Activated naive CD4-positive, alpha-beta T cell treated with anti-CD3 and anti-CD28 coated beads, Interleukin-2, amount 50 U/mL, for 72 hours (primary cell): Measurements from ENCODE around the gene SAA1. TPM values are rescaled to one million over a fixed set of nuclear protein-coding genes. Genes with fewer than 3 reads are reported as not detected.

Experiments
- ATAC-seq, 2 donors: fragments of 150-1000 bp; cut with Tn5 transposase; 2 replicates each; pipeline ENCODE4 v1.10.0; 2021; ENCODE audit warnings: mild to moderate bottlenecking in 2 of 2, moderate library complexity in 2 of 2
- DNase-seq, 2 donors: peaks; one replicate each; pipeline ENCODE4 v3.0.0; 2021 to 2022; ENCODE audit warnings: low spot score in 2 of 2
- H3K27ac Mint-ChIP-seq, 2 donors: one replicate each; pipeline ENCODE4 v1.8.0; 2022; ENCODE audit warnings: mild to moderate bottlenecking in 2 of 2, mixed read lengths in 2 of 2
- H3K36me3 Mint-ChIP-seq, 2 donors: one replicate each; pipeline ENCODE4 v1.8.0; 2022; ENCODE audit warnings: mixed read lengths in 2 of 2
- H3K9me3 Mint-ChIP-seq, 2 donors: one replicate each; pipeline ENCODE4 v1.8.0; 2022; ENCODE audit warnings: mixed read lengths in 2 of 2
- total RNA-seq, 2 donors: library from RNA; stranded (reverse); gene quantifications; one replicate each; pipeline ENCODE4 v1.2.3, GENCODE V29; 2022

SAA1 gene
- total RNA-seq, 2 donors from 2014 or later = not detected

DNA sequence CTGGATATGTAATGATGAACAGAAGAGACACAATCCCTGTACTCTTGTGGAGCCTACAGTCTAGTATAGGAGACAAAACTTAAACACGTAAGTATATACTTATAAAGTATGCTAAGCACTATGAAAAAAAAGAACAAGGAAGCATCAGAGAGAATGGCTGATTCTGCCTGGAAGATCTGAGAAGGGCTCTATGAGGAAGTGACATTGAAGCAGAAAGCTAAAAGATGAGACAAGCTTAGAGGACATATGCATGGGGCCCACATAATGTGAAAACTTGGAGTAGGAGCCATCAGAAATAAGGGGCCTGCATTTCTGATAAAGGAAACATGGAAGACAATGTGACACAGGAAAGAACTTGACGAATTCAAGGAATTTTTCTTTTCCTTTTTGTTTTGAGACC, 16.6 kb downstream of the SAA1 start:
- H3K36me3 Mint-ChIP-seq = peaks cover 5 to 29% of the 10 kb centered on the region in 2 donors
- DNase-seq (no peak), ATAC-seq (no peak)
- peak overlapping the region in 1 of 2 donors; percentile 4 for H3K27ac Mint-ChIP-seq
- no peaks in the 10 kb centered on the region for H3K9me3 Mint-ChIP-seq

GRCh38 chr11:18285841-18286240, 19.8 kb downstream of the SAA1 start:
- DNase-seq = no peak
- no peak overlapping the region for H3K27ac Mint-ChIP-seq
- no peak for ATAC-seq
- H3K9me3 Mint-ChIP-seq = no peaks in the 10 kb centered on the region
- H3K36me3 Mint-ChIP-seq = peaks cover 5 to 25% of the 10 kb centered on the region in 2 donors

- no peaks in the 10 kb centered on the region for H3K9me3 Mint-ChIP-seq
- ATAC-seq (no peak), DNase-seq (no peak)
- H3K27ac Mint-ChIP-seq = no peak overlapping the region
- peaks cover 11 to 20% of the 10 kb centered on the region in 2 donors for H3K36me3 Mint-ChIP-seq
Measured at GRCh38 chr11:18288911-18289310, 22.8 kb downstream of the SAA1 start.

GRCh38 chr11:18294862-18295261, 28.8 kb downstream of the SAA1 start:
- Mint-ChIP-seq H3K36me3 (peaks cover 22 to 27% of the 10 kb centered on the region in 2 donors), H3K27ac (peak overlapping the region in 1 of 2 donors; percentile 5), H3K9me3 (no peaks in the 10 kb centered on the region)
- no peak for DNase-seq
- peak; percentile 70 to 94 for ATAC-seq

- ATAC-seq = no peak
- Mint-ChIP-seq H3K36me3 (peaks cover 22 to 27% of the 10 kb centered on the region in 2 donors), H3K9me3 (no peaks in the 10 kb centered on the region), H3K27ac (no peak overlapping the region)
- DNase-seq = no peak
Measured at GRCh38 chr11:18295316-18295715, 29.3 kb downstream of the SAA1 start.

DNA sequence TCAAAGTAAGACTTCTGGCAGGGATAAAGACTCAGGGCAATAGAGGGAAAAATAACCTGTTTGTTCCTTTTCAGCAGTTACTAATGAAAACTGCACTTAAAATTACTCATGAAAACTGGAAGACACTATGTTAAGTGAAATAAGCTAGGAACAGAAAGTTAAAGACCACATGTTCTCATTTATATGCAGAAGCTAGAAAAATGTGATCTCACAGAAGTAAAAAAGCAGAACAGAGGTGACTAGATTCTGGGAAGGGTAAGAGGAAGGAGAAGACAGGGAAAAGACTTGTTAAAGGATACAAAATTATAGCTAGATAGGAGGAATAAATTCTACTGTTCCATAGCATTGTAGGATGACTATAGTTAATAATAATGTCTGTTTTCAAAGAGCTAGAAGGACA, 33.7 kb downstream of the SAA1 start:
- ATAC-seq (no peak), DNase-seq (no peak)
- Mint-ChIP-seq H3K27ac (peak overlapping the region in 1 of 2 donors; percentile 10), H3K9me3 (no peaks in the 10 kb centered on the region), H3K36me3 (peaks cover 15% of the 10 kb centered on the region in 2 donors)

- no peak overlapping the region for H3K27ac Mint-ChIP-seq
- no peak for ATAC-seq
- peaks cover 0 to 5% of the 10 kb centered on the region in 2 donors for H3K36me3 Mint-ChIP-seq
- no peak for DNase-seq
- H3K9me3 Mint-ChIP-seq = no peaks in the 10 kb centered on the region
Measured at GRCh38 chr11:18304745-18305144, 38.7 kb downstream of the SAA1 start.

- no peaks in the 10 kb centered on the region for H3K9me3 Mint-ChIP-seq
- ATAC-seq (no peak), DNase-seq (no peak)
- peaks cover 0 to 5% of the 10 kb centered on the region in 2 donors for H3K36me3 Mint-ChIP-seq
- H3K27ac Mint-ChIP-seq = no peak overlapping the region
Measured at GRCh38 chr11:18307461-18308139, 41.5 kb downstream of the SAA1 start.

DNA sequence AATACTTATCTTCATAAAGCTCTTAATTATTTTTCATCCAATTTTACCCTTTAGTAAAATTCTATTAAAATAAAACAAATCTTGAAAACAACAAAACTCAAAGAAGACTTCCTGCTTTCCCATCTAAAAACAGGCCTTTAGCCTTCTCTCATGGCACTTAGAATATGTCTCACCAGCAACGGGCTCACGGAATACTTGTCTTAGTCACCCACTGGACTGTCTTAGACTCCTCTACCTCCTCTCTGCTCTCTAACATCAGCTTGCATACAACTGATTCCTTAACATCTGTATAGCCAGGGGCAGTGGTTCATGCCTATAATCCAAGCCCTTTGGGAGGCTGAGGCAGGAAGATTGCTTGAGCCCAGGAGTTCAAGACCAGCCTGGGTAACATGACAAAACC, 42.2 kb downstream of the SAA1 start:
- Mint-ChIP-seq H3K27ac (peak overlapping the region in 1 of 2 donors; percentile 60), H3K36me3 (peaks cover 0 to 5% of the 10 kb centered on the region in 2 donors), H3K9me3 (no peaks in the 10 kb centered on the region)
- ATAC-seq (no peak), DNase-seq (no peak)

- Mint-ChIP-seq H3K27ac (no peak overlapping the region), H3K36me3 (peaks cover 0 to 5% of the 10 kb centered on the region in 2 donors), H3K9me3 (no peaks in the 10 kb centered on the region)
- ATAC-seq = no peak
- no peak for DNase-seq
Measured at GRCh38 chr11:18309691-18310090, 43.6 kb downstream of the SAA1 start.

GRCh38 chr11:18310800-18311340, 44.8 kb downstream of the SAA1 start:
- Mint-ChIP-seq H3K36me3 (peaks cover 0 to 4% of the 10 kb centered on the region in 2 donors), H3K9me3 (no peaks in the 10 kb centered on the region), H3K27ac (peak overlapping the region in 1 of 2 donors; percentile 29)
- ATAC-seq = no peak
- no peak for DNase-seq

DNA sequence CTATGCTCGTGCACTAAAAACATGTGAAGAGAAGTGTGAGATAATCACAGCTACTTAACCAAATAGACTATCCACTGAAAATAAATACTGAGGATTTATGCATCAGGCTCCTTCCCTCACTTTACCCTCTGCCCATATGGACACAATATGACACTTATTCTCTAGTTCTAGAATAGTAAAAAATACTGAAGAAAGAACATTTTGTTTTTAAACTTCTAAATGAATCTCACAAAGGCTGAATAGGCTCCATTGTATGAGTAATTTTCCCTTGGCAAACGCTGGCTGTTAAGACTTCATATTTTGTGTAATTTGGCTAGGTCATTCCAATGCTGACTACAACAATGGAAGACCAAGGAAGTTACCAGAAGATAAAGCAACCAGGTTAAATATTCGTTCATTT, 45.9 kb downstream of the SAA1 start:
- DNase-seq (no peak), ATAC-seq (no peak)
- H3K36me3 Mint-ChIP-seq = no peaks in the 10 kb centered on the region
- peak overlapping the region in 1 of 2 donors; percentile 19 for H3K27ac Mint-ChIP-seq
- H3K9me3 Mint-ChIP-seq = no peaks in the 10 kb centered on the region

- Mint-ChIP-seq H3K36me3 (no peaks in the 10 kb centered on the region), H3K27ac (no peak overlapping the region), H3K9me3 (no peaks in the 10 kb centered on the region)
- peak in 1 of 2 donors; percentile 70 for ATAC-seq
- no peak for DNase-seq
Measured at GRCh38 chr11:18312663-18313420, 46.8 kb downstream of the SAA1 start.

GRCh38 chr11:18313965-18314763, 48.1 kb downstream of the SAA1 start:
- no peak for DNase-seq
- ATAC-seq = no peak
- no peak overlapping the region for H3K27ac Mint-ChIP-seq
- no peaks in the 10 kb centered on the region for H3K36me3 Mint-ChIP-seq
- no peaks in the 10 kb centered on the region for H3K9me3 Mint-ChIP-seq

GRCh38 chr11:18314784-18315523, 48.9 kb downstream of the SAA1 start:
- Mint-ChIP-seq H3K27ac (peak overlapping the region in 1 of 2 donors; percentile 16), H3K9me3 (no peaks in the 10 kb centered on the region), H3K36me3 (no peaks in the 10 kb centered on the region)
- ATAC-seq (no peak), DNase-seq (no peak)

DNA sequence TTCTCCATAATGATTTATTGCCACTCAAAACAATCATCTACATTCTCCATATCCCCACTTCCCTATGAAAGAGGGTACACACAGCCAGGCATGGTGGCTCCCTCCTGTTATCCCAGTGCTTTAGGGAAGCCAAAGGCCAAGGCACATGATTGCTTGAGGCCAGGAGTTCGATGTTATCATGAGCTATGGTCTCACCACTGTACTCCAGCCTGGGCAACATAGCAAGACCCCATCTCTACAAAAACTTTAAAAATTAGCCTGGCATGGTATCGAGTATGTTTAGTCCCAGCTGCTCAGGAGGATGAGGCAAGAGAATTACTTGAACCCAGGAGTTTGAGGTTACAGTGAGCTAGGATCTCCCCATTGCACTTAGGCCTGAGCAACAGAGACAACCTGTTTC, 49.8 kb downstream of the SAA1 start:
- no peak for DNase-seq
- Mint-ChIP-seq H3K27ac (no peak overlapping the region), H3K9me3 (no peaks in the 10 kb centered on the region), H3K36me3 (no peaks in the 10 kb centered on the region)
- no peak for ATAC-seq
